ENCODE results near the gene GBP6.
"Not testable (repeated sequence)": the region's sequence is repeated elsewhere in the genome, so short reads cannot be mapped to it uniquely, and the experiment has no call there.

Gene GBP6, protein sequence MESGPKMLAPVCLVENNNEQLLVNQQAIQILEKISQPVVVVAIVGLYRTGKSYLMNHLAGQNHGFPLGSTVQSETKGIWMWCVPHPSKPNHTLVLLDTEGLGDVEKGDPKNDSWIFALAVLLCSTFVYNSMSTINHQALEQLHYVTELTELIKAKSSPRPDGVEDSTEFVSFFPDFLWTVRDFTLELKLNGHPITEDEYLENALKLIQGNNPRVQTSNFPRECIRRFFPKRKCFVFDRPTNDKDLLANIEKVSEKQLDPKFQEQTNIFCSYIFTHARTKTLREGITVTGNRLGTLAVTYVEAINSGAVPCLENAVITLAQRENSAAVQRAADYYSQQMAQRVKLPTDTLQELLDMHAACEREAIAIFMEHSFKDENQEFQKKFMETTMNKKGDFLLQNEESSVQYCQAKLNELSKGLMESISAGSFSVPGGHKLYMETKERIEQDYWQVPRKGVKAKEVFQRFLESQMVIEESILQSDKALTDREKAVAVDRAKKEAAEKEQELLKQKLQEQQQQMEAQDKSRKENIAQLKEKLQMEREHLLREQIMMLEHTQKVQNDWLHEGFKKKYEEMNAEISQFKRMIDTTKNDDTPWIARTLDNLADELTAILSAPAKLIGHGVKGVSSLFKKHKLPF

DNA sequence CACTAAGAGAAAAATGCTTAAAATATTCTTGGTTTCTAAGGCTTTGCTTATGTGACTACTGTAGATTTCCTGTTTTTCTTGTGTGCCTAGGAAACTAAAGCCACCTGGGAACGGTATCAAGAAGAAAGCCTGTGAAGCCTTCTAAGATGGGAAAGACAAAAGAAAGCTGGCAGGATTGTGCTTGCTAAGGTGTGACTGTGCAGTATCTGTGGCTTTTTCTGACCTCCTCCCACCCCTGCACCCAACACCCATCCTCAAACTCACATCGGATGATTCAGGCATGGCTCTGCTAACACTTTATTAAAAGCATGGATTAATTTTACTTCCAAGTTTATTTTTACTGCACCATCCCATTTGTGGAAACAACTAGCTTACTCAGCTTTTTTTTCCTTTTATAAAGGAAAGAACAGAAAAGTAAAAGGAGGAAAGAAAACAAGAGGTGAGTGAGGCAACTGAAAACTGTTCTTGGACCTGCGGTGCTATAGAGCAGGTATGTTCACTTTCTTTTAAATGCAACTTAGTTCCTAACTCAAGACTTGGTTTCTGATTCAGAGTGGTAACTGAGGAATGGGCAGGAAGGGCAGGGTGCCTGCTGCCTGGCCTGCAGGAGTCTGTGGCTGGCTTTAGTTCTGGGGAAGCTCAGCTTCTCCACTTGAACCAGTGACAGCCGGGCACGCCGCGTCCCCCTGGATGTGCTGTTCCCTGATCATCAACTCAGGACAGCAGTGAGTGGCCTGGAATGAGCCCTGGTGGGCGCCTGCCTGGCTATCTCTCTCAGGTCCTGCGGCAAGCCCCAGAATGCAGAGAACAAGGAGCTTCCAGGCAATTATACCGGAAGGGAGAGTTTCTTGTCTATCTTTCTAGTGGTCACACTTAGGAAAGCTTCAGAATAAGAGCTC, at the start of gene GBP6:
TSS of gene GBP6 (plus strand) at position 422 of the 899 bp plus-strand sequence. CDS start 4,493 bp downstream, outside the sequence.
- DNase-seq (ENCODE audit: low spot score) = no peak

DNA sequence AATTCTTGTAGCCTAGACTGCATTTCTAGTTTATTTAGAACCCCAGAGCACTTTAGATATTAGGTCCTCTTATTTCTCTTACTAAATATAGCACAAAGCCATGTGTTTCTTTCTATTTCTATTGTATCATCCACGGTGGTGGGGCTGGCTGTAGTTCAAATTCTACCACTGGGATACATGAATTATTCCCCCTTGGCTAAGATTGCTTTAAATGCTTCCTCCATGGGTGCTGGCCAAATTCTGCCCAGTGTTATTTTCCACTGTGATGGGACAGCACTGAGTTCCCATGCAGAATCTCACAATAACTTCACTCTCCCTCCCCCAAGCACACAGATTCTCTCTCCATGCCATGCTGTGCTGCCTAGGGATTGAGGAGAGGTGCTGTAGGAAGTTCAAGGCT, 41.5 kb upstream of the GBP6 start:
- DNase-seq (ENCODE audit: low spot score) = no peak

DNA sequence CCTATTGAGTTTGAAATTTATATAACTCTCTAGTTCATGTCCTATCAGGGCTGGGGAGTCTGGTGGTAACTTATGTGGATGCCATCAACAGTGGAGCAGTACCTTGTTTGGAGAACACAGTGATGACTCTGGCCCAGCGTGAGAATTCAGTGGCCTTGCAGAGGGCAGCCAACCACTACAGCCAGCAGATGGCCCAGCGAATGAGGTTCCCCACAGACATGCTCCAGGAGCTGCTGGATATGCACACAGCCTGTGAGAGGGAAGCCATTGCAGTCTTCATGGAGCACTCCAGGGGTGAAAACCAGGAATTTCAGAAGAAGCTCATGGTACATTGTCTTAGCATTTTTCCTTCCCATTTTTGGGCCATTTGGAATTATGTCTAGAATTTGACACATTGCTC, 32.0 kb upstream of the GBP6 start:
- no peak for DNase-seq (ENCODE audit: low spot score)

DNA sequence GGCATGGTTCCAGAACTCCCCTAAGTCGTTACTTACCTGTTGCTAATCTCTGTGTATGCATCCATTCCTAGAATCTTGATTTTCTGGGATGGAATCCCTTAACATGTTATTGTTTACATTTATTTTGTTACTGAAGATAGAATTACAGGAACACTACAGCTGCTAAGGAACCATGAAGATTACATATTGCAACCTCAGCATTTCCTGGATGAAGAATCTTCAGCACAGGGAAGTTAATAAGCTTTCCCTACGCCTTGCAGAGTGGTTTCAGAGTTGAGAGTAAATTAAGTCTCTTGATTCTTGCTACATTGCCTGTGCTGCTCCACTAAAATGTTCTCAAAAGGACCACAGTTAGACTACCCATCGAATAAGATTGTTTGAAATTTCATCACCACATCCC, 31.4 kb upstream of the GBP6 start:
- no peak for DNase-seq (ENCODE audit: low spot score)

DNA sequence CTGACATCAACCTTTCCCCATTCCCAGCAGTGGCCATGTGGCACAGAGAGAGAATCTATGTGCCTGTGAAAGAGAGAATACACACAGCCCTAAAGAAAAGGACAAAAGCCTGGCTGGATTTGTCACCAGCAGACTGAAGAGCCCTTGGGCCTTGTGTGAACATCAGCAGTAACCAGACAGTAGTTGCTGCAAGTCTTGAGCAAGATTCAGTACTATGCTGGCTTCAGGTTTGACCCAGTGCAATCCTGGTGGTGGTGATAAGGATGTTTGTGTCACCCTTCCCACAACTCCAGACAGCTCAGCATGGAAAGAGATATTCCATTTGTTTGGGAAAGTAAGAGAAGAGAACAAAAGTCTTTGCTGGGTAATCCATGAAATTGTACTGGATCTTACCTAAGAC, 28.4 kb upstream of the GBP6 start:
- no peak for DNase-seq (ENCODE audit: low spot score)

DNA sequence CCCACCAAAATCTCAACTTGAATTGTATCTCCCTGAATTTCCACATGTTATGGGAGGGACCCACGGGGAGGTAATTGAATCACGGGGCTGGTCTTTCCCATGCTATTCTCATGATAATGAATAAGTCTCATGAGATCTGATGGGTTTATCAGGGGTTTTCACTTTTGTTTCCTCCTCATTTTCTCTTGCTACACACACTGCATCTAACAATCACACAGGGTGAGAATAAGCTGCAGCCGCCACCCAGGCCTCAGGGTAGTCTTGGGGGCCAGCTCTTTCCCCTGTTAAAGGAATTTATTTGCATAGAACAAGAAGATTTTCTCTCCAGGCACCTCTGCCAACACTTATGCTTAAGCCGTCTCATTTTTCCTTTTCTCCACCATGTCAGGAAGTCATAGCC, 26.0 kb upstream of the GBP6 start:
- DNase-seq (ENCODE audit: low spot score) = no peak

DNA sequence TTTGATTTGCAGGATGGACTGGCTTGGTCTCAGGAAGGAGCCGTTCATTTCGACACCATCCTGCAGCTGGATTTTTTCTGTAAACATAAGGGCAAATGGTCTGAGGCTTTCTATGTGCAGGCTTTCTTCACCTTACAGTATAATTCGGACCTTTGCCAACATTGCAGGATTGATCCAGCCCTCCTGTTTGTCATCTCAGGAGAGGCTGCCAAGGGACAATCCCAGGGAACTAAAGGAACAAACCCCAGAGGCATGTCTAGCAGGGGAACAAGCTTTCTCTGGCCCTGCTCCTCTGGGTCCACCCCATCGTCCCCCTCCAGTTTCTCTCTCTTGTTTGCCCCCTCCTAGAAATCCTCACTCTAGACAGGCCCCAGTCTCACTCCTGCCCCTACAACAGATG, 24.8 kb upstream of the GBP6 start:
- DNase-seq (ENCODE audit: low spot score) = no peak

DNA sequence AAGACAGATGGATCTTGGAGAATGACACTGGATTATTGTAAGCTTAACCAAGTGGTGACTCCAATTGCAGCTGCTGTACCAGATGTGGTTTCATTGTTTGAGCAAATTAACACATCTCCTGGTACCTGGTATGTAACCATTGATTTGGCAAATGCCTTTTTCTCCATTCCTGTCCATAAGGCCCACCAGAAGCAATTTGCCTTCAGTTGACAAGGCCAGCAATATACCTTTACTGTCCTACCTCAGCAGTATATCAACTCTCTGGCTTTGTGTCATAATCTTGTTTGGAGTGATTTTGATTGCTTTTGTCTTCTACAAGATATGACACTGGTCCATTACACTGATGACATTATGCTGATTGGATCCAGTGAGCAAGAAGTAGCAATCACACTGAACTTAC, 18.4 kb upstream of the GBP6 start:
- not testable (repeated sequence) for DNase-seq (ENCODE audit: low spot score)

DNA sequence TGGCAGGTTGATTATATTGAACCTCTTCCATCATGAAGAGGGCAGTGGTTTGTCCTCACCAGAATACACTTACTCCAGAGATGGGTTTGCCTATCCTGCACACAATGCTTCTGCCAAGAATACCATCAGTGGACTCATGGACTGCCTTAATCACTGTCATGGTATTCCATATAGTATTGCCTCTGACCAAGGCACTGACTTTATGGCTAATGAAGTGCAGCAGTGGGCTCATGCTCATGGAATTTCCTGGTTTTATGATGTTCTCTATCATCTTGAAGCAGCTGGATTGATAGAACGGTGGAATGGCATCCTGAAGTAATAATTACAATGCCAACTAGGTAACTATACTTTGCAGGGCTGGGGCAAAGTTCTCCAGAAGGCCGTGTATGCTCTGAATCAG, 16.6 kb upstream of the GBP6 start:
- no peak for DNase-seq (ENCODE audit: low spot score)

DNA sequence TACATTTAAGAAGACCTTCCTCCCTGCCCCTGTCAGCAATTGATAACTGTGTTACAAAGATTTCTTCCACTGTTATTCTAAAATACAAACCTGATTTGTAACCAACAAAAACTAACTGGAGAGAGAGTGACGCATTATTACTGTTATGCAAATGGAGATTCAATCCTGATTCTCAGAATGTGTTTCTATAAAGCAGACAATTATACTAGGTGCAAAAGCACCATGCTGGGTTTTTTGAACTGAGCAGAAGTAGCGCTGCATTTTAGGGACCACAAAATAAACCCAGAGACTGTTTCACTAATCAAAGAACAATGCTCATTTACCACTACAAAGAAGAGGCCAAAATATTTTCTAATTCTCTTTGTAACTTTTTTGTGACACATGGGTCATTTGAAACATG, 13.6 kb upstream of the GBP6 start:
- no peak for DNase-seq (ENCODE audit: low spot score)

DNA sequence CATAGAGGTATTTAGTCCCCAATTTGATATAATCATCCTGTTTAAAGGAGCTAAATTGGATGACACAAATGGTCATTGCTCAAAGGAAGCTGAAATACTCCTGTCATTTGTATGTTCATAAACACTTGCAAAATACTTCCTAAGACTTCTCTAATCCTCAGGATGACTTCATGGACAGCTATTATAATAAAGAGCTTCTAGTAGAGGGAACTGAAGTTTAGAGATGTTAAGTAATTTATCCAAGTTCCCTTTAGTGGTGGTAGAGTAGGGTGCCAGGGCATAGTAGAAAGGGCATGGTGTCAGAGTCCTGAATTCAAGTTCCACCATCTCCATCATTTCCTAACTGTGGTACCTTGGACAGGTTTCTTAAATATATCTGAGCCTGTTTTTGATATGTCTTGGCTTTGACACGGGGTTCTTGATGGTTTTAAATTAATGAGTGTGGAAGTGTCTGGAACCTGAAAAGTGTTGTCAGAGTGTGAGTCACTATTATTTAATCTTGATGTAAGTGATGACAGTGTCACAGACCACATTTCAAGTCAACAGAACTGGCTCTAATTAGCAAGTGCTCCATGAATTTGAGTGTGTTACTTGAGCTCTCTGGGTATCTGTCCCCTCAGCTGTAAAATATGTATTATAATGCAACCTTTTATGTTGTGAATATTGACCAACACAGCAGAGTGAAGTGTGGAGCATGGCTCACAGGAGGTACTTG, 12.1 kb upstream of the GBP6 start:
- DNase-seq (ENCODE audit: low spot score) = no peak

DNA sequence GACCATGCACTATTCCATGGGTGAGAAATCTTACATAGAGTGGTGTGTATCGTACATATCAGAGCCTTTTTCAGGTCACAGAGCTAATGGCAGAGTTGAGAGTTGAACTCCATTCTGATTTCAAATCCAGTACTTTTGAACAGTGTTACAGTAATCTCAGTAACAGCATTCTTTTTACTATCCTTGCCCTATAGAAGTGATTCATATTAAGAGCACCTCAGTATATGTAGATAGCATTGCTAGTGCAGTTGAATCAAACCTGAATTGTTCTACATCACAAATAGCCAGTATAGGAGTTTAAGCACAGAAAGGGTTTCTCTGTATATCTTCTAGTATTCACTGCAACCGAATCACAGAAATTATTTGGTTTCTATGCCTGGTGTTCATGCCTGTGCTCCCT, 11.4 kb upstream of the GBP6 start:
- no peak for DNase-seq (ENCODE audit: low spot score)

DNA sequence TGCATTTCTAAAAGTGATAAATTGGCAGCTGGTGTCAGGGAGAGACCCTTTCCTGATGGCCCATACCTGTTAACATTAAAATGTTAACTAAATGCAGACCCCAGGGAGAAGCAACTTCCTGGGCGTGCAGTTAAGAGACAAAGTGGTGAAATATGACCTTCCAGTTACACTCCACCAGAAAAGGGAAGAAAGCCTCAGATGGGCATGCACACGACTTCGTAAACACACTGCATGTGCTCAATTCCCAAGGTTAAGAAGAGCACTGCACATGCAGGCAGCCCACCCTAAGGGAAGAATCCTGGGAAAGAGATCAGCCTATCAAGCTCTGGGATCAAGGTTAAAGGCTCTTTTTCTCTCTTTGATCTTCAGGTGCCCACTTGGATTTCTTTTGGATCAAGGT, 9.7 kb upstream of the GBP6 start:
- no peak for DNase-seq (ENCODE audit: low spot score)

DNA sequence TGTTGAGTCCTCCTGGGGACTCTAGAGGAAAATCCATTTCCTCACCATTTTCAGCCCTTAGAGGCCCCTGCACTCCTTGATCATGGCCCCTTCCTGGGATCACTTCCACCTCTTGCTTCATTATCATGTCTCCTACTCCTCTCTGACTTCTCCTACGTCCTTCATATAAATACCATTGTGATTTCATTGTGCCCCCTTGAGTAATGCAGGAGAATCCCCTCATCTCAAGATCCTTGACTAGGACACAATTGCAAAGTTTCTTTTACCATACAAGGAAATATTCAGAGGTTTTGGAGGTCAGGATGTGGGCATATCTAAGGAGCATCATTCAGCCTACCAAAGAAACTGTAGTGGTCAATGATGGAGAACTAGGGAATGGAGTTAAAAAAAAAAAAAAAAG, 8.8 kb upstream of the GBP6 start:
- no peak for DNase-seq (ENCODE audit: low spot score)

DNA sequence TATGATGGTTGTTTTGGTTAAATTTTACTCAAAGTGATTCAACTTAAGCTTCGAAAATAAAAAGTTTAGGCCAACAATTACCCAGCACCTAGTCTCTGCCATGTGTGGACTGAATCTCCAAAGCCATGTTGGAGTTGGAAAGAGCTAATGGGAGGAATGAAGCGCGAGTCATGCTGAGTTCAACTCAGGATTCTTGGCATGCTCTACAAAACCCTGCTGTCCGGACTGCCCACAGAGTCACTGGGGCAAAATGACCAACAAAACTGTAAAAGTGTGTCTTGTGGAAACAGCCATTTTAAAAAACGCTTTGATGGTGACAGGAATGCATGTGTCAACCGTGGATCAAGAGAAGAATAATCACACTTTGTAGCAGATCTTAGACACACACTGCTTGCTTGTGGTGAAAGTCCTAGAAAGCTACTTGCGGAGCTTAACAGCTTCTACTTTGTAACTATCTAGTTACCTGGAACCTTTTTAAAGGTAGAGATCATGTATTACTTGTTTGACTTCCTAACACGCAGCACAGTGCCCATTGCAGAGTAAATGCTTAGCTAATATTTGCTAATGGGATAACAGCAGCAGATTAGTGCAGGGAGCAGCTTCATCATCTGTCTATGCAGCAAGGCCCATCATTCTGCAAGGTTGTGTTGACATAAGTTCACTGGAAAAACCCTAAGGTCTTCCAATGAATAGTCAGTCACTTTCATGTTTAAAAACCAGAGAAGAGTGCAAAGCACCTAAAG, 7.0 kb upstream of the GBP6 start:
- DNase-seq (ENCODE audit: low spot score) = no peak

DNA sequence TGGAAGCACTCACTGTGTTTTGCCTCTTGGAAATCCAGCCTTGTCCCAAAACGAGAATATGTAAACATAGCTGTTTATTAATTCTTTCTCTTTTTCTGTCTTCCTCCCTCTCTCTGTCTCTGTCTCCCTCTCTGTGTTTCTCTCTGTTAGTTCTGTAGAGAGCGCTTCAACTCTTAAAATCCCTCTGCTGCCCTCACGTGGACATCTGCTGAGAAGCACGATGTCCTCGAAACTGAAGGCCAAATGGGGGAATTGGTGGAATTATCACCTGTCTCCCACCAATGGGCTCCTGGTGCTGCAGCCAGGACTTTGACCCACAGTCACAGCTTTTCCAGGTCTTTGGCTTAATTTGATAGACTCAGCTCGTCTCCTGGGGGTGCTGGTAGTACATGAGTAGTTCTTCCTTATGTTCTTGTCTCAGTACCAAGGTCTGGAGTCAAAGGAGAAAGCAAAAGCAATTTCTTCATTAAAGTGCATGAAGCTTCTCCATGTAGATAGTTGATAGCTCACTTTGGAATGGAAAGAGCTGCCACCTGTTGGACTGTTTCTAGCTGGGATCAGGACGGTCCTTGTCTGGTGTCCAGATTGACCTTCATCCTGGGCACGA, 5.5 kb upstream of the GBP6 start:
- peak; percentile 87 for DNase-seq (ENCODE audit: low spot score)

DNA sequence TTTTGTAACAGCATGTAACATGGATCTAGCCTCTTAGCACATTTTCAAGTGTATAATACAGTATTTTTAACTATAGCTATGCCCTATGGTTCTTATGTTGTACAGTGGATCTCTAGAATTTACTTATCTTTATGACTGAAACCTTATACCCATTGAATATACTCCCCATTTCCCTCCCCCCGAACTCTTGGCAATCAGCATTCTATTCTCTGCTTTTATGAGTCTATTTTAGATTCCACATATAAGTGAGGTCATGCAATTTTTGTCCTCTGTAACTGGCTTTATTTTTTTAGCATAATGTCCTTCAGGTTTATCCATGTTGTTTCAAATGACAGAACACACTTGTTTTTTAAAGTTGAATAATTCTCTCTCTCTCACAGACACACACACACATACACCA, 3.1 kb upstream of the GBP6 start:
- no peak for DNase-seq (ENCODE audit: low spot score)

DNA sequence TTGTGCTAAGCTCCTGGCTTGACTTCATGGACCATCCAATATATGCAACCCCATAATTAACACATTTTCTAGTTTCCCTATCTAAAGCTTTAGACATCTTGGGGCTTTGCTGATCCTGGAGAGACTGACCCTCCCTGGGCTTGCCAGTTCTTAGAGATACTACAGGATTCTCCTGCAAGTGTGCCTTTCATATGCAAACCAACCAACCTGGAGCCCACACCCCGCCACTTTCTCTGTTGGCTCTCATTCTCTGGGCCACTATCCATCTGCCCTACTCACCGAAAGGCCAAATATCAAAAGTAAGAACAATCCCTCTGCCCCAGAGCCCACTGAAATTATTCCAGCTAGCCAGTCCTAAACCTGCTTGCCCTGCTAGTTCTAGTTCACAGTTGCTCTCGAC, 2.2 kb upstream of the GBP6 start:
- no peak for DNase-seq (ENCODE audit: low spot score)

DNA sequence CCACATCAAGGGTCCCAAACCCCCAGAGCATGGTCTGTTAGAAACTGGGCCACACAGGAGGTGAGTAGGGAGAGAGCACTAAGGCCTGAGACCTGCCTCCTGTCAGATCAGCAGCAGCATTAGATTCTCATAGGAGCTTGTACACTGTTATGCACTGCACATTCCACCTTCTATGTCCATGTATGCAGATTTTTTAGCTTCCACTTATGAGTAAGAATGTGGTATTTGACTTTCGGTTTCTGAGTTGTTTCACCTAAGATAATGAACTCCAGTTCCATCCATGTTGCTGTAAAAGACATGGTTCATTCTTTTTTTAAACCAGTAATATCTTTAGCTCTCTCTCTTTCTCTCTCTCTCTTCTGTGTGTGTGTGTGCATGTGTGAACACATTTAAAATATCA, 663 bp upstream of the GBP6 start:
- no peak for DNase-seq (ENCODE audit: low spot score)

DNA sequence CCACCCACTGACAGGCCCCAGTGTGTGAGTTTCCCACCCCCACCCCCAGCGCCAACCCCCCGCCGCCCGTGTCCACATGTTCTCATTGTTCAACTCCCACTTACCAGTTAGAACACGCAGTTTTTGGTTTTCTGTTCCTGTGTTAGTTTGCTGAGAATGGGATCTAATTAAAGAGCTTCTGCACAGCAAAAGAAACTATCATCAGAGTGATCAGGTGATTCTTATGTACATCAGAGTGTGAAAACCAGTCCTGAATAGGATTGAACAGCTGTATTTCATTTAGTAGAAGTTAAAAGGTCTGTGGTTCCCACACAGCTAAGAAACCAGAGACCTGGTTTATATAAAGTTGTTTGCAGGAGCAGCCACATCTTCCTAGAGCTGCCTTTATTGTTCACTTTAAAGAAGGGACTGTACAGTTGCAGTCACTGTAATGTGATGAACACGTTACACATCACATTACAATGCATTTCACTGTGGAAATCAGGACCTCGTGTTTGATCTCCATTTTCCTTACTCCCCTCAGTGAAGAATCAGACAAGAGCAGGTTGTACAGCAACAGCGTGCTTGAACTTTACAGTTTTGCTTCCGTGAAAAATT, 1.2 kb downstream of the GBP6 start:
- no peak for DNase-seq (ENCODE audit: low spot score)

DNA sequence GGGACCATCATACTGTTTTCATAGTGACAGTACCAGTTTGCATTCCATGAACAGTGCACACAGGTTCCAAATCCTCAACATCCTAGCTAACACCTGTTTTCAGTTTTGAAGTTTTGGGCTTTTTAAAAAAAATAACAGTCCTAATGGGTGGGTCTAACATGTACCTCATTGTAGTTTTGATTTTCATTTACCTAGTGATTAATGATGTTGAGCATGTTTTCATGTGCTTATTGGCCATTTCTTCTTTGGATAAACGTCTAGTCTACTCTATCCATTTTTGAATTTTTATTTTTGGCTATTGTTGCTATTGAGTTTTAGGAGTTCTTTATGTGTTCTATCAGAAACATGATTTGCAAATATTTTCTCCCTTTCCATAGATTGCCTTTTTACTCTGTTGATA, 3.4 kb downstream of the GBP6 start:
- no peak for DNase-seq (ENCODE audit: low spot score)
